IPS-18c (cell line): ENCODE results near the gene PTPRD.

ENCODE experiments used
- H3K4me3 ChIP-seq: 2 replicates; pipeline ENCODE4 v1.7.0; 2013; ENCODE audit warnings: low read depth, mild to moderate bottlenecking, low read length, moderate library complexity; ENCODE audit not compliant: insufficient read depth
- H3K9me3 ChIP-seq: one replicate; pipeline ENCODE4 v1.6.1; 2013; ENCODE audit warnings: mild to moderate bottlenecking, low read length, moderate library complexity; ENCODE audit not compliant: control insufficient read depth, insufficient read depth

Gene PTPRD

GRCh38 chr9:8879284-8879683 is 1733.5 kb downstream of the PTPRD start:
- H3K4me3 ChIP-seq: no peak overlapping the region
- H3K9me3 ChIP-seq: no peaks in the 10 kb centered on the region

- Histone ChIP-seq H3K9me3 (no peaks in the 10 kb centered on the region), H3K4me3 (no peak overlapping the region)
Observed at GRCh38 chr9:8877753-8878494, 1734.9 kb downstream of the PTPRD start.

- Histone ChIP-seq H3K9me3 (no peaks in the 10 kb centered on the region), H3K4me3 (no peak overlapping the region)
Observed at GRCh38 chr9:8876303-8876702, 1736.5 kb downstream of the PTPRD start.

- Histone ChIP-seq H3K4me3 (no peak overlapping the region), H3K9me3 (no peaks in the 10 kb centered on the region)
Observed at GRCh38 chr9:8874482-8874881, 1738.3 kb downstream of the PTPRD start.

GRCh38 chr9:8872802-8873201 is 1740.0 kb downstream of the PTPRD start:
- no peak overlapping the region for H3K4me3 ChIP-seq
- no peaks in the 10 kb centered on the region for H3K9me3 ChIP-seq

GRCh38 chr9:8871796-8872445 is 1740.9 kb downstream of the PTPRD start:
- Histone ChIP-seq H3K9me3 (no peaks in the 10 kb centered on the region), H3K4me3 (no peak overlapping the region)

GRCh38 chr9:8871396-8871795 is 1741.4 kb downstream of the PTPRD start:
- no peak overlapping the region for H3K4me3 ChIP-seq
- H3K9me3 ChIP-seq: no peaks in the 10 kb centered on the region

- H3K9me3 ChIP-seq: no peaks in the 10 kb centered on the region
- no peak overlapping the region for H3K4me3 ChIP-seq
Observed at GRCh38 chr9:8869812-8870211, 1743.0 kb downstream of the PTPRD start.

- no peak overlapping the region for H3K4me3 ChIP-seq
- H3K9me3 ChIP-seq: no peaks in the 10 kb centered on the region
Observed at GRCh38 chr9:8868632-8869031, 1744.2 kb downstream of the PTPRD start.

- no peaks in the 10 kb centered on the region for H3K9me3 ChIP-seq
- no peak overlapping the region for H3K4me3 ChIP-seq
Observed at GRCh38 chr9:8867148-8867547, 1745.7 kb downstream of the PTPRD start.

- no peak overlapping the region for H3K4me3 ChIP-seq
- H3K9me3 ChIP-seq: no peaks in the 10 kb centered on the region
Observed at GRCh38 chr9:8864545-8864896, 1748.3 kb downstream of the PTPRD start.

- no peaks in the 10 kb centered on the region for H3K9me3 ChIP-seq
- H3K4me3 ChIP-seq: no peak overlapping the region
Observed at GRCh38 chr9:8863886-8864544, 1748.8 kb downstream of the PTPRD start.

GRCh38 chr9:8863069-8863468 is 1749.7 kb downstream of the PTPRD start:
- H3K9me3 ChIP-seq: no peaks in the 10 kb centered on the region

GRCh38 chr9:8860925-8861324 is 1751.9 kb downstream of the PTPRD start:
- Histone ChIP-seq H3K9me3 (no peaks in the 10 kb centered on the region), H3K4me3 (no peak overlapping the region)

More at GRCh38 chr9:8863069-8863468, 1749.7 kb downstream of the PTPRD start:
- no peak overlapping the region for H3K4me3 ChIP-seq

GRCh38 chr9:8860086-8860485 is 1752.7 kb downstream of the PTPRD start:
- no peak overlapping the region for H3K4me3 ChIP-seq
- H3K9me3 ChIP-seq: no peaks in the 10 kb centered on the region

- Histone ChIP-seq H3K4me3 (no peak overlapping the region; the same call in 1 of the 2 replicates), H3K9me3 (no peaks in the 10 kb centered on the region)
Observed at GRCh38 chr9:8859416-8859815, 1753.4 kb downstream of the PTPRD start.

GRCh38 chr9:8858596-8859161 is 1754.1 kb downstream of the PTPRD start:
- Histone ChIP-seq H3K4me3 (peak overlapping the region; percentile 83), H3K9me3 (no peaks in the 10 kb centered on the region)
